SK-N-SH treated with all-trans-retinoic acid at 6 μM for 48 hours (cell line): Measurements from ENCODE around the gene DENND1B.

Source experiments
- ARNTL ChIP-seq: fragments of 450-650 bp; formaldehyde crosslinking; IDR thresholded peaks from 2 replicates; pipeline ENCODE4 v1.5.0; 2020; ENCODE audit warnings: low read depth, mild to moderate bottlenecking, moderate library complexity, borderline replicate concordance
- BACH2 ChIP-seq: fragments of 250-450 bp; sonication (Bioruptor Pico); IDR thresholded peaks from 2 replicates; pipeline ENCODE4 v1.9.0; 2021; ENCODE audit warnings: mild to moderate bottlenecking, borderline replicate concordance
- CREB5 ChIP-seq: fragments of 250-450 bp; sonication (Bioruptor Pico); IDR thresholded peaks from 2 replicates; pipeline ENCODE4 v1.5.1; 2020; ENCODE audit warnings: low read depth, mild to moderate bottlenecking, moderate library complexity
- CSRNP3 ChIP-seq: fragments of 250-450 bp; sonication (Bioruptor Pico); IDR thresholded peaks from 2 replicates; pipeline ENCODE4 v1.5.1; 2021; ENCODE audit warnings: mild to moderate bottlenecking, moderate library complexity
- GLIS3 ChIP-seq: fragments of 250-450 bp; sonication (Bioruptor Pico); IDR thresholded peaks from 2 replicates; pipeline ENCODE4 v1.5.0; 2020; ENCODE audit warnings: mild to moderate bottlenecking, moderate library complexity
- PATZ1 ChIP-seq: fragments of 250-450 bp; sonication (Bioruptor Pico); IDR thresholded peaks from 2 replicates; pipeline ENCODE4 v1.8.0; 2020; ENCODE audit warnings: mild to moderate bottlenecking, moderate library complexity, borderline replicate concordance
- POU6F1 ChIP-seq: fragments of 250-450 bp; sonication (Bioruptor Pico); IDR thresholded peaks from 2 replicates; pipeline ENCODE4 v1.8.0; 2021; ENCODE audit warnings: low read depth, mild to moderate bottlenecking, moderate library complexity, borderline replicate concordance
- PPARA ChIP-seq: fragments of 250-450 bp; sonication (Bioruptor Pico); IDR thresholded peaks from 2 replicates; pipeline ENCODE4 v1.5.0; 2020; ENCODE audit warnings: mild to moderate bottlenecking, borderline replicate concordance
- RARB ChIP-seq: fragments of 250-450 bp; sonication (Bioruptor Pico); IDR thresholded peaks from 2 replicates; pipeline ENCODE4 v1.8.0; 2021; ENCODE audit warnings: mild to moderate bottlenecking, moderate library complexity
- TCF4 ChIP-seq: fragments of 250-450 bp; sonication (Bioruptor Pico); IDR thresholded peaks from 2 replicates; pipeline ENCODE4 v1.8.0; 2021; ENCODE audit warnings: mild to moderate bottlenecking, moderate library complexity, borderline replicate concordance
- TOX ChIP-seq: fragments of 250-450 bp; sonication (Bioruptor Pico); IDR thresholded peaks from 2 replicates; pipeline ENCODE4 v1.8.0; 2021; ENCODE audit warnings: mild to moderate bottlenecking, moderate library complexity, borderline replicate concordance
- ZNF8 ChIP-seq: fragments of 450-650 bp; formaldehyde crosslinking; IDR thresholded peaks from 2 replicates; pipeline ENCODE4 v1.5.0; 2020; ENCODE audit warnings: mild to moderate bottlenecking, moderate library complexity

GRCh38 chr1:197559244-197559643 lies 216.0 kb downstream of the DENND1B start:
- TF ChIP-seq TOX (CRISPR knock-in tag): no peak
- no peak for TF ChIP-seq CSRNP3
- TF ChIP-seq TCF4: no peak
- TF ChIP-seq BACH2 (CRISPR knock-in tag): no peak
- no peak for TF ChIP-seq POU6F1
- TF ChIP-seq RARB (CRISPR knock-in tag): no peak
- TF ChIP-seq ZNF8 (CRISPR knock-in tag): no peak
- no peak for TF ChIP-seq GLIS3 (CRISPR knock-in tag)
- no peak for TF ChIP-seq ARNTL (CRISPR knock-in tag)
- TF ChIP-seq PATZ1 (CRISPR knock-in tag): no peak
- no peak for TF ChIP-seq PPARA
- no peak for TF ChIP-seq CREB5 (CRISPR knock-in tag)
